HG02943 (cell line): ENCODE results near the gene BRI3BP.
A peak's percentile ranks its signal among the peaks of the same experiment; 100 is the strongest.
"Not testable (repeated sequence)": the region's sequence is repeated elsewhere in the genome, so short reads cannot be mapped to it uniquely, and the experiment has no call there.

ENCODE experiments used
- ATAC-seq: cut with Tn5 transposase; IDR thresholded peaks from one replicate; pipeline ENCODE4 v1.9.1; 2021; ENCODE audit warnings: mild to moderate bottlenecking, low read depth, moderate library complexity; ENCODE audit not compliant: unreplicated experiment

Gene BRI3BP

DNA sequence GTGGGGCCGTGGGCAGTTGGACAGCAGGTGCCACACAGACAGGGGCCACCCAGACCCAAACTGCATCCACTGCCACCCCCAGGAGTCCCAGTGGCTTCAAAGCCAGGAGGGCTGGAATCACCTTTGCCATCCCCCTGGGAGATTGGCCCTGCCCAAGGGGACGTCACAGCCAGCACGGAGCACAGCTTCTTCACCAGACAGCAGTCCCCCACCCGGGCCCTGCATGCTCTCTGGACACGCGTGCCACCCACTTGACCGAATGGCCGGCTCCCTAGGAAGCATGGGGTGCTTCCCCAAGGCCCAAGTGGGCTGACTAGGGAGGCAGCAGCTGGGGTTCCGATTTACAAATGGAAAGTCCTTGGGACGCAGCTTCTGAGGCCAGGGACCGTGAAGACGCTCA lies 21.8 kb upstream of the BRI3BP start:
- ATAC-seq, result no peak

- no peak for ATAC-seq
Observed at GRCh38 chr12:124972211-124972610, 21.2 kb upstream of the BRI3BP start.

DNA sequence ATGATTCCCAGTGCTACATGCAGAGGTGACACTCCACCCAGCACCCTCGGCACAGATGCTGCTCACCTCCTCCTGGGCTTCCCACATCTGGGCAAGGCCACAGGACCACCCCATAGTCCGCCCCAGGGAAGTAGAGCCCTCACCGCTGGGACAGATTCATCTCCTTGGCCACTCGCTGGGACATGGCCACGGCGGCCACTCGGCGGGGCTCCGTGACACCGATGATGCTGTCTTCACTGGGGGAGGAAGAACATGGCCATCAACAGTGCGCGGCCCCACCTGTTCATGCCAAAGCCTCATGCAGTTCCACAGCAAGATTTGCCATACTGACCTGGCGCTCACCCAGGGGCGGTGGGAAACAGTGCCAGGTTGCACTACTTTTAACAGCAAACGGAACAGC lies 18.2 kb upstream of the BRI3BP start:
- no peak for ATAC-seq

- no peak for ATAC-seq
Observed at GRCh38 chr12:124976999-124977398, 16.4 kb upstream of the BRI3BP start.

DNA sequence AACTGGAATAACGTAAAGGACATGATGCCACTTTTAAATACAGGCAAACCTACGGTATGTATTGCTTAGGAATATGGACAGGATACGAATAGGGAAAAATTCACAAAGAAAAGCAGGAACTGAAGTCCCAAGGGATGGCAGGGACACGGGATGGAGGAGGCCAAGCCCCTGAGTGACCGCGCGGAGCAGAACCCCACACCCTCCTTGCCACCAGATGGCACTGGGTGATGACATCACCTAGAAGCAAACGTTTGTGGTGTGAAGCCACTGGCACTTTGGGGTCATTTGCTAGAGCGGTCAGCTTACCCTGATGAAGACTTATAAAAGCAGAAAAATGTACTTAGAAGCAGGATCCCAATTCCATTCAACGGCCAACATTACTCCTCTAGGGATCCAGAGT lies 13.9 kb upstream of the BRI3BP start:
- no peak for ATAC-seq

DNA sequence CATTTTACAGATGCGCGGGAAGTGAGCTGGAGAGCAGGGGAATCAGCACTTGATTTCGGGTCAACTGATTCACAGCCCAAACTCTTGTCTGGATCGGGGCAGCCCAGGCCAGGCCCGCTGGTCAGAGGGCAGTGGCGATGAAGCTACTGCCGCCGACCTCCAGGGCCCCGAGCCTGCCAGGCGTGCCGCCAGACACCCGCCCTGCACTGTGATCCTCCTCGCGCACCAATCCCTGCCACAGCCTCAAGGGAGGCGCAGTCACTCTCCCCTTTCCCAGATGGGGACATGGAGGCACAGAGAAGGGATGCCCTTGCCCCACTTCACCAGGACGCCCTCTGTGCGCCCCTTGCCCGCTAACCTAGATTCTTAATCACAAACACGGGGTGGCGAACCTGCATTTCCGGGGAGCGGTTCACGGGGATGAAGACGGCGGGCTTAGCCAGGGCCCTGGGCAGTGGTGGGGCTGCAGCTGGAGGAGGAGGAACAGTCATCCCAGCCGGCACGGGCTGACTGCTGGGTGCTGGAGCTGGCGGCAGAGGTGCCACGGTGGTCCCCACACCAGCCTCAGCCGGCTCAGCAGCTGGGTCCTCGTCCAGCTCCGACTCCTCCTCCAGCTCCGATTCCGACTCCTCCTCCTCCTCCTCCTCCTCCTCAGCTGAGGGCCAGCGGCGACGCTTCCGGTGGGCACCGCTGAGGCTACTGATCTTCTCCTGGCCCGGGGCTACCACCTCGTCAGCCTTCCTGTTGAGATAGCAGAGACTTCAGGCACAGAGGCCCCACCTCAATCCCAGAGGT lies 13.2 kb upstream of the BRI3BP start:
- ATAC-seq, result no peak

DNA sequence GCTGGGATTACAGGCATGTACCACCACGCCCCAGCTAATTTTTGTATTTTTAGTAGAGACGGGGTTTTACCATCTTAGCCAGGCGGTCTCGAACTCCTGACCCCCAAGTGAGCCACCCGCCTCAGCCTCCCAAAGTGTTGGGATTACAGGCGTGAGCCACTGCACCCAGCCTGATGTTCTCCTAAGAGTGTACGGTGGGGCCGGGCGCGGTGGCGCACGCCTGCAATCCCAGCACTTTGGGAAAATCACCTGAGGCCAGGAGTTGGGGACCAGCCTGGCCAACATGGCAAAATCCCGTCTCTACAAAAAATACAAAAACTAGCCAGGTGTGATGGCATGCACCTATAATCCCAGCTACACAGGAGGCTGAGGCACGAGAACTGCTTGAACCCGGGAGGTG lies 6.6 kb upstream of the BRI3BP start:
- ATAC-seq, result not testable (repeated sequence)

GRCh38 chr12:124992874-124993625 lies 395 bp upstream of the BRI3BP start:
- peak; percentile 41 for ATAC-seq

- ATAC-seq, result no peak
Observed at GRCh38 chr12:124994437-124994975, 1.1 kb downstream of the BRI3BP start.

DNA sequence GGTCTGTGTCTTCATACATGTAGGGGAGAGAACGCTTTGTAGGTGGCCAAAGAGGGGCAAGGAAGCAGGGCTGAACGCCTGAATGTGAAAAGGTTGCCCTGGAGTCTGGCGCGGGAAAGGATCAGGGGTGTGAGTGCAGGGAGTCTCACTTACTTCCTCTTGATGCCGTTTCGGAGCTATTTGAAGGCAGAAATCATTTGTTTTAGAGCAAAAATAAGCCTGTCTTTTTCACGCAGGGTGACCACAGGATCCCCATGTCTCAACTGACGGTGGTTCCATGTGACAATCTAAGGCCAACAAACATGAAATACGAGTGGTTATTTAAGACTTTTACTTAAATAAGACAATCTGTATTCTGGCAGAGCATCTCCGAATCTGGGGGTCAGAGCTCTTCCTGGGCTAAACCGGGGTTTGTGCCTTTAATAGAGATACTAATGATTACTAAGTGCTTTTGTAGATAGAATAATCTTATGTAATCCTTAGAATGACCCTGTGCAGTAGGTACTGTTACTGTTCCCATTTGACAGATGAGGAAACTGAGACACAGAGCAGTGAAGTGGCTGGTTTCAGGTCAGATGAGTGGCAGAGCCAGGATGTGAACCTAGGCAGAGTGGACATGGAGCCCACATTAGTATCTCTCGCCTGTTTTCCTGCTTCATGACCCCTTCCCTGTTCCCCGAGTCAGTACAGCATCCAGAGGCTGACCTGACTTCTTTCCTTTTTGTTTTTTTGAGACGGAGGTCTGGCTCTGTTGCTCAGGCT lies 1.9 kb downstream of the BRI3BP start:
- no peak for ATAC-seq

DNA sequence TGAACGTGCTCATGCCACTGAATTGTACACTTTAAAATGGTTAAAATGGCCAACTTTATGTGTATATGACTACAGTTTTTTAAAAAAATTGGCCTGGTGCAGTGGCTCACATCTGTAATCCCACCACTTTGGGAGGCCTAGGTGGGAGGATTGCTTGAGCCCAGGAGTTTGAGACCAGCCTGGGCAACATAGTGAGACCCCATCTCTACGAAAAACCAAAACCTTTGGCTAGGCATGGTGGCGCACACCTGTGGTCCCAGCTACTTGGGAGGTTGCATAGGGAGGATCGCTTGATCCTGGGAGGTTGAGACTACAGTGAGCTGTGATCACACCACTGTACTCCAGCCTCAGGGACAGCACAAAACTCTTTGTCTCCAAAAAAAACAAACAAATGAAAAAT lies 5.3 kb downstream of the BRI3BP start:
- no peak for ATAC-seq

GRCh38 chr12:125001636-125002035 lies 8.2 kb downstream of the BRI3BP start:
- no peak for ATAC-seq

- ATAC-seq, result no peak
Observed at GRCh38 chr12:125003021-125003420, 9.6 kb downstream of the BRI3BP start.

DNA sequence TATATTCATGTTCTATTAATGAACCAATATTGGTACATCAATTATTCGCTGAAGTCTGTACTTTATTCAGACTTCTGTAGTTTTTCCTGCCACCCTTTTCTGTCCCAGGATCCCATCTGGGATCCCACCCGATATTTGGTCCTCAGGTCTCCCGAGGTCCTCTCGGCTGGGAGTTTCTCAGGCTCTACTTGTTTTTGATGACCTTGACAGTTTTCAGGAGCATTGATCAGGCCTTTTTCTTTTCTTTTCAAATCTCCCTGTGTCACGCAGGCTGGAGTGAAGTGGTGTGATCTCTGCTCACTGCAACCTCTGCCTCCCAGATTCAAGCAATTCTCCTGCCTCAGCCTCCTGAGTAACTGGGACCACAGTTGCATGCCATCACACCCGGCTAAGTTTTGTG lies 11.2 kb downstream of the BRI3BP start:
- no peak for ATAC-seq

- no peak for ATAC-seq
Observed at GRCh38 chr12:125005652-125006051, 12.2 kb downstream of the BRI3BP start.

GRCh38 chr12:125006365-125006764 lies 12.9 kb downstream of the BRI3BP start:
- no peak for ATAC-seq

DNA sequence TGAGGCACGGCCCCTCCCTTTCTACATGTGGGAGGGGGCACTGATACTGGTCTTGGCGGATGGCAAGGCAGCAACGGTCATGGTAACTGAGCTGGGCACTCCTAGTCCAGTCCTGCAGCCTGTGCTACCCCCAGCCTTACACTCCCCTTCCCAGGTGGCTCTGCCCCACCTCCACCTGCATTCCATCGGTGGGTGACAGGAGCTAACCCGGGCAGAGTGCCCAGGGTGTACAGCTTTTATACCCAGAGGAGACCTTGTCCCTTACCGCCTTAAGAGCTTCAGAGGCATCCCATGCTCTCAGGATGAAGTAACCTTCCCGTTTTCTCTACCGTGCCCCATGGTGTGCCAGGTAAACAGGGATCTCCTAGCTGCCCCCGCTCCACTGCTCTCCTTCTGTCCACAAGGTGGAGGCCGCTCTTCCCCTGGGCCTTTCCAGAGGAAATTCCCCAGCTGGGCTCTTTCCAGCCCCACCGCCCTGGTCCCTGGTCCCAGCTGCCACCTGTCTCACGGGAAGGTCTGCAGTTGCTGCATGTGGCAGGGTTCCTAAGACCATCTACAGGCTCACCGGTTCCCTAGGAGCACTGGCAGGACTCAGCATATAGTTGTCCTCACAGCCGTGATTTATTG lies 20.5 kb downstream of the BRI3BP start:
- ATAC-seq, result no peak

GRCh38 chr12:125014526-125014925 lies 21.1 kb downstream of the BRI3BP start:
- no peak for ATAC-seq

DNA sequence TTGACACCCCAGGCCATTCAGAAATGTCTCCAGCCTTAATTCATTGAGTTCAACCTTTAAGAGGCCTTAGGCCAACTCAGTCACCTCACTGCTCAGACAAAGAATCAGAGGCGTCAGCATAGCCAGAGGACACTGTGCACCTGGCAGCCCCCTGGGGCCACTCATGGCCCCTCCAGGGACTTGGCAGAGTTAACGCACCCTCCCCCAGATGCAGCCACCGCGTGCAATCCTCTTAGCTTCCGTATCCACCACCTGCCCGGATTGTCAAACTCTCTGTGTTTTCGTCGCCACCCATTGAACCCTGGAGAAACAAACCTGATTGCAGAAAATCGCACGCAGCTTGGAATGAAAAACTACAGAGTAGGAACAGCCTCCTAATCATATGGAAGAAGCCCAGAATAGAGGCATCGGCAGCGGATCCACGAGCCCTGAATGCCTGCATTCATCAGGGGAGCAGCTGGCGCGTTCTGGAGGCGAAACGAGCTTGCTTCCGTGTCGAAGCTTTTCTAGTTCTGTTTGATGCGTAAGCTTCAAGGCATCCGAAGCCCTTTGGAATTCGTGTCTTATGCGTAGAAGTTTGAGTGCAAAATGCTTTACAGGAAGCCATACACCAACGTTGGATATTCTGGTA lies 22.4 kb downstream of the BRI3BP start:
- no peak for ATAC-seq

- ATAC-seq, result no peak
Observed at GRCh38 chr12:125017801-125018200, 24.4 kb downstream of the BRI3BP start.
